GM12878 (cell line): ENCODE data around the gene LMCD1. TPM values are rescaled to one million over a fixed set of nuclear protein-coding genes. Genes with fewer than 3 reads are reported as not detected.

Experiments
- BHLHE40 ChIP-seq, 2 experiments: fragments of 450-650 bp in 1 of 2; IDR thresholded peaks; 2 replicates each; pipeline ENCODE4 v1.6.1; 2011 to 2017; ENCODE audit warnings: low read depth in 2 of 2, borderline replicate concordance in 1 of 2, improper control_type of control experiment in 1 of 2, low read length in 1 of 2, mild to moderate bottlenecking in 1 of 2
- CREM ChIP-seq: IDR thresholded peaks from 2 replicates; pipeline ENCODE4 v1.6.1; 2014; ENCODE audit warnings: antibody characterized with exemption, low read depth
- EP300 ChIP-seq, 2 experiments: fragments of 150-350 bp in 1 of 2; IDR thresholded peaks; 2 replicates each; pipeline ENCODE4 v1.6.1; 2011 to 2012; ENCODE audit warnings: low read depth in 2 of 2, low read length in 2 of 2, borderline replicate concordance in 1 of 2, improper control_type of control experiment in 1 of 2, inconsistent platforms in 1 of 2; ENCODE audit not compliant: control insufficient read depth in 1 of 2
- HCFC1 ChIP-seq: fragments of 150-350 bp; IDR thresholded peaks from 2 replicates; pipeline ENCODE4 v1.6.1; 2014; ENCODE audit warnings: low read length
- MEF2B ChIP-seq: fragments of 450-650 bp; IDR thresholded peaks from 2 replicates; pipeline ENCODE4 v1.6.1; 2018; ENCODE audit warnings: mild to moderate bottlenecking, moderate library complexity; ENCODE audit not compliant: partially characterized antibody, poor library complexity, severe bottlenecking
- NRF1 ChIP-seq: conservative IDR thresholded peaks from 2 replicates; pipeline ENCODE4 v1.6.1; 2011; ENCODE audit warnings: mild to moderate bottlenecking, low read depth, low read length, improper control_type of control experiment
- RB1 ChIP-seq: fragments of 450-650 bp; formaldehyde crosslinking; IDR thresholded peaks from 2 replicates; pipeline ENCODE4 v1.6.1; 2017; ENCODE audit warnings: mild to moderate bottlenecking, borderline replicate concordance
- RFX5 ChIP-seq: IDR thresholded peaks from 2 replicates; pipeline ENCODE4 v1.6.1; 2011; ENCODE audit warnings: low read depth, low read length, improper control_type of control experiment
- SMC3 ChIP-seq: IDR thresholded peaks from 2 replicates; pipeline ENCODE4 v1.6.1; 2011; ENCODE audit warnings: low read length, improper control_type of control experiment, borderline replicate concordance
- SRF ChIP-seq, 2 experiments: IDR thresholded peaks; 2 replicates each; pipeline ENCODE4 v1.6.1; 2011; ENCODE audit warnings: low read depth in 2 of 2, low read length in 2 of 2, mild to moderate bottlenecking in 1 of 2, moderate library complexity in 1 of 2
- YY1 ChIP-seq: IDR thresholded peaks from 2 replicates; pipeline ENCODE4 v1.6.1; 2011; ENCODE audit warnings: low read depth, mild to moderate bottlenecking, low read length
- polyA plus RNA-seq, 11 experiments: library from polyadenylated mRNA; depleted of rRNA in 4 of 11; unstranded in 6 of 11; stranded (reverse) in 5 of 11; fragments of >200 nt; fragmentation: Nextera tagmentation in 4 of 11; fragmentation: Illumina TruSeq in 1 of 11; extraction: Ambion mirVana in 4 of 11; extraction: Trizol in 1 of 11; gene quantifications; 1 replicate in 1 of 11; 2 replicates in 10 of 11; pipeline versions ENCODE4 v1.2.1 to v1.2.3, GENCODE V29; 2011 to 2016; ENCODE audit warnings: inconsistent platforms in 2 of 11, missing spikeins in 2 of 11, low read depth in 1 of 11
- total RNA-seq, 4 experiments: library from RNA; depleted of rRNA in 3 of 4; stranded (reverse); fragments of >200 nt in 3 of 4; fragmentation: Illumina TruSeq in 1 of 4; extraction: Trizol in 1 of 4; gene quantifications; 2 replicates each; pipeline versions ENCODE4 v1.2.1 to v1.2.3, GENCODE V29; 2013 to 2021
- TF ChIP-seq, protein P1 (sequence below): fragments of 450-650 bp; IDR thresholded peaks from 2 replicates; pipeline ENCODE4 v1.6.1; 2014; ENCODE audit warnings: mild to moderate bottlenecking
- TF ChIP-seq, protein P2 (sequence below): fragments of 450-650 bp; IDR thresholded peaks from 2 replicates; pipeline ENCODE4 v1.6.1; 2017; ENCODE audit warnings: antibody characterized with exemption, mild to moderate bottlenecking, moderate library complexity
- TF ChIP-seq, protein P3 (sequence below): IDR thresholded peaks from 2 replicates; pipeline ENCODE4 v1.6.1; 2012; ENCODE audit warnings: low read depth, low read length, improper control_type of control experiment
- TF ChIP-seq, protein P4 (sequence below): fragments of 450-650 bp; formaldehyde crosslinking; IDR thresholded peaks from 2 replicates; pipeline ENCODE4 v1.4.0; 2022; ENCODE audit warnings: mild to moderate bottlenecking, moderate library complexity
- TF ChIP-seq, protein P5 (sequence below): fragments of 450-650 bp; IDR thresholded peaks from 2 replicates; pipeline ENCODE4 v1.6.1; 2016; ENCODE audit warnings: mild to moderate bottlenecking
- TF ChIP-seq, protein P6 (sequence below): fragments of 450-650 bp; IDR thresholded peaks from 2 replicates; pipeline ENCODE4 v1.6.1; 2017; ENCODE audit warnings: mild to moderate bottlenecking

LMCD1 gene
- total and polyA plus RNA-seq, 10 of the 15 experiments (the other 5 are each of a cell fraction or from before 2014, with no cell fraction given) = 0.27 to 6.4 (median 1.7) TPM

DNA sequence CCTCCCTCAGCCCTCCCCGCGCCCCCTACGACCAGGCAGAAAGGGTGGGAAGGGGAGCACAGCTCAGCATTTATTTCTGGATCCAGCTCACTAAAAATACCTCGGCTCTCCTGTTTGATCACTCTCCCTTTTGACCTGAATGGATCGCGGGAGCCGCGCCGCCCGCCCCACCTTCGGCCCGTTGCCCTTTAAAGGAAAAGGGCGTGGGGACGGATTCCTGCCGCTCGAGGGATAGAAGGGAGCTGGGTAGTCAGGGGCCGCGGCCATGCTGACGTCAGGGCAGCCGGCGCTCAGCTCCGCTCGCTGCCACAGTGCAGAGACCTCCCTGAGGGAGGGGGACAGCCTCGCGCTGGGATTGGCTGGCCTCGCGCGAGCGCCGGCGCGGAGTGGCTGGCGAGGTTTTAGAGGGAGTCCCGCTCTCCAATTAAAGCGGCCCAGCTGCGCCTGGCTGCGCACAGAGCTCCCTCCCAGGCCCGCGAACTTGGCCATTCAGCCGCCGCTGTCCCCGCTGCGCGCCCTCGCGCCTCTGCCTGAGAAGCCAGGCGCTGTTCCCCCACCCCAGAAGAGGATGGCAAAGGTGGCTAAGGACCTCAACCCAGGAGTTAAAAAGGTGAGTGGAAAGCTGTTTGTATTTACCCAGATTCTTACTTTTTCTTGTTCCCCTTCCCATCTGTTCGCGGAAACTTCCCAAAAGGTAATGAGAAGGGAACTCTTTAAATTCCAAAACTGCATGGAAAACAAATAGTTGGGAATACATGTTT is at the start of gene LMCD1 (continued):
- TF ChIP-seq, protein P1, sequence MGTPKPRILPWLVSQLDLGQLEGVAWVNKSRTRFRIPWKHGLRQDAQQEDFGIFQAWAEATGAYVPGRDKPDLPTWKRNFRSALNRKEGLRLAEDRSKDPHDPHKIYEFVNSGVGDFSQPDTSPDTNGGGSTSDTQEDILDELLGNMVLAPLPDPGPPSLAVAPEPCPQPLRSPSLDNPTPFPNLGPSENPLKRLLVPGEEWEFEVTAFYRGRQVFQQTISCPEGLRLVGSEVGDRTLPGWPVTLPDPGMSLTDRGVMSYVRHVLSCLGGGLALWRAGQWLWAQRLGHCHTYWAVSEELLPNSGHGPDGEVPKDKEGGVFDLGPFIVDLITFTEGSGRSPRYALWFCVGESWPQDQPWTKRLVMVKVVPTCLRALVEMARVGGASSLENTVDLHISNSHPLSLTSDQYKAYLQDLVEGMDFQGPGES = peak; percentile 76
- TF ChIP-seq YY1 (peak; percentile 69), EP300 (IDR thresholded peaks at IDR 0.05; ENCODE audit: borderline replicate concordance in 1 of 2, control insufficient read depth in 1 of 2, low read depth in 2 of 2, low read length in 2 of 2) (no peak), BHLHE40 (IDR thresholded peaks at IDR 0.05; ENCODE audit: borderline replicate concordance in 1 of 2, low read depth in 2 of 2, low read length in 1 of 2) (peak in 1 of 2 experiments; percentile 43; a peak in 1 of 4 replicates), RFX5 (peak; percentile 82), HCFC1 (no peak), SRF (IDR thresholded peaks at IDR 0.05; ENCODE audit: low read depth in 2 of 2, low read length in 2 of 2) (peak in 1 of 2 experiments; percentile 48; a peak in 1 of 4 replicates), RB1 (no peak; the same call in 1 of the 2 replicates), CREM (peak; percentile 49; the same call in 1 of the 2 replicates), SMC3 (no peak), MEF2B (peak; percentile 31), NRF1 (no peak)
- TF ChIP-seq, protein P2, sequence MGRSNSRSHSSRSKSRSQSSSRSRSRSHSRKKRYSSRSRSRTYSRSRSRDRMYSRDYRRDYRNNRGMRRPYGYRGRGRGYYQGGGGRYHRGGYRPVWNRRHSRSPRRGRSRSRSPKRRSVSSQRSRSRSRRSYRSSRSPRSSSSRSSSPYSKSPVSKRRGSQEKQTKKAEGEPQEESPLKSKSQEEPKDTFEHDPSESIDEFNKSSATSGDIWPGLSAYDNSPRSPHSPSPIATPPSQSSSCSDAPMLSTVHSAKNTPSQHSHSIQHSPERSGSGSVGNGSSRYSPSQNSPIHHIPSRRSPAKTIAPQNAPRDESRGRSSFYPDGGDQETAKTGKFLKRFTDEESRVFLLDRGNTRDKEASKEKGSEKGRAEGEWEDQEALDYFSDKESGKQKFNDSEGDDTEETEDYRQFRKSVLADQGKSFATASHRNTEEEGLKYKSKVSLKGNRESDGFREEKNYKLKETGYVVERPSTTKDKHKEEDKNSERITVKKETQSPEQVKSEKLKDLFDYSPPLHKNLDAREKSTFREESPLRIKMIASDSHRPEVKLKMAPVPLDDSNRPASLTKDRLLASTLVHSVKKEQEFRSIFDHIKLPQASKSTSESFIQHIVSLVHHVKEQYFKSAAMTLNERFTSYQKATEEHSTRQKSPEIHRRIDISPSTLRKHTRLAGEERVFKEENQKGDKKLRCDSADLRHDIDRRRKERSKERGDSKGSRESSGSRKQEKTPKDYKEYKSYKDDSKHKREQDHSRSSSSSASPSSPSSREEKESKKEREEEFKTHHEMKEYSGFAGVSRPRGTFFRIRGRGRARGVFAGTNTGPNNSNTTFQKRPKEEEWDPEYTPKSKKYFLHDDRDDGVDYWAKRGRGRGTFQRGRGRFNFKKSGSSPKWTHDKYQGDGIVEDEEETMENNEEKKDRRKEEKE = no peak
- TF ChIP-seq, protein P3, sequence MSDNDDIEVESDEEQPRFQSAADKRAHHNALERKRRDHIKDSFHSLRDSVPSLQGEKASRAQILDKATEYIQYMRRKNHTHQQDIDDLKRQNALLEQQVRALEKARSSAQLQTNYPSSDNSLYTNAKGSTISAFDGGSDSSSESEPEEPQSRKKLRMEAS = peak; percentile 88
- TF ChIP-seq, protein P4, sequence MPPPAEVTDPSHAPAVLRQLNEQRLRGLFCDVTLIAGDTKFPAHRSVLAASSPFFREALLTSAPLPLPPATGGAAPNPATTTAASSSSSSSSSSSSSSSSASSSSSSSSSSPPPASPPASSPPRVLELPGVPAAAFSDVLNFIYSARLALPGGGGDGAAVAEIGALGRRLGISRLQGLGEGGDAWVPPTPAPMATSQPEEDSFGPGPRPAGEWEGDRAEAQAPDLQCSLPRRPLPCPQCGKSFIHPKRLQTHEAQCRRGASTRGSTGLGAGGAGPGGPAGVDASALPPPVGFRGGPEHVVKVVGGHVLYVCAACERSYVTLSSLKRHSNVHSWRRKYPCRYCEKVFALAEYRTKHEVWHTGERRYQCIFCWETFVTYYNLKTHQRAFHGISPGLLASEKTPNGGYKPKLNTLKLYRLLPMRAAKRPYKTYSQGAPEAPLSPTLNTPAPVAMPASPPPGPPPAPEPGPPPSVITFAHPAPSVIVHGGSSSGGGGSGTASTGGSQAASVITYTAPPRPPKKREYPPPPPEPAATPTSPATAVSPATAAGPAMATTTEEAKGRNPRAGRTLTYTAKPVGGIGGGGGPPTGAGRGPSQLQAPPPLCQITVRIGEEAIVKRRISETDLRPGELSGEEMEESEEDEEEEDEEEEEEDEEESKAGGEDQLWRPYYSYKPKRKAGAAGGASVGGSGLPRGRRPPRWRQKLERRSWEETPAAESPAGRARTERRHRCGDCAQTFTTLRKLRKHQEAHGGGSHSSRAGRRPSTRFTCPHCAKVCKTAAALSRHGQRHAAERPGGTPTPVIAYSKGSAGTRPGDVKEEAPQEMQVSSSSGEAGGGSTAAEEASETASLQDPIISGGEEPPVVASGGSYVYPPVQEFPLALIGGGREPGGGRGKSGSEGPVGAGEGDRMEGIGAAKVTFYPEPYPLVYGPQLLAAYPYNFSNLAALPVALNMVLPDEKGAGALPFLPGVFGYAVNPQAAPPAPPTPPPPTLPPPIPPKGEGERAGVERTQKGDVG (CRISPR knock-in tag) = no peak
- TF ChIP-seq, protein P5, sequence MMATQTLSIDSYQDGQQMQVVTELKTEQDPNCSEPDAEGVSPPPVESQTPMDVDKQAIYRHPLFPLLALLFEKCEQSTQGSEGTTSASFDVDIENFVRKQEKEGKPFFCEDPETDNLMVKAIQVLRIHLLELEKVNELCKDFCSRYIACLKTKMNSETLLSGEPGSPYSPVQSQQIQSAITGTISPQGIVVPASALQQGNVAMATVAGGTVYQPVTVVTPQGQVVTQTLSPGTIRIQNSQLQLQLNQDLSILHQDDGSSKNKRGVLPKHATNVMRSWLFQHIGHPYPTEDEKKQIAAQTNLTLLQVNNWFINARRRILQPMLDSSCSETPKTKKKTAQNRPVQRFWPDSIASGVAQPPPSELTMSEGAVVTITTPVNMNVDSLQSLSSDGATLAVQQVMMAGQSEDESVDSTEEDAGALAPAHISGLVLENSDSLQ = peak; percentile 29; the same call in 1 of the 2 replicates
- TF ChIP-seq, protein P6, sequence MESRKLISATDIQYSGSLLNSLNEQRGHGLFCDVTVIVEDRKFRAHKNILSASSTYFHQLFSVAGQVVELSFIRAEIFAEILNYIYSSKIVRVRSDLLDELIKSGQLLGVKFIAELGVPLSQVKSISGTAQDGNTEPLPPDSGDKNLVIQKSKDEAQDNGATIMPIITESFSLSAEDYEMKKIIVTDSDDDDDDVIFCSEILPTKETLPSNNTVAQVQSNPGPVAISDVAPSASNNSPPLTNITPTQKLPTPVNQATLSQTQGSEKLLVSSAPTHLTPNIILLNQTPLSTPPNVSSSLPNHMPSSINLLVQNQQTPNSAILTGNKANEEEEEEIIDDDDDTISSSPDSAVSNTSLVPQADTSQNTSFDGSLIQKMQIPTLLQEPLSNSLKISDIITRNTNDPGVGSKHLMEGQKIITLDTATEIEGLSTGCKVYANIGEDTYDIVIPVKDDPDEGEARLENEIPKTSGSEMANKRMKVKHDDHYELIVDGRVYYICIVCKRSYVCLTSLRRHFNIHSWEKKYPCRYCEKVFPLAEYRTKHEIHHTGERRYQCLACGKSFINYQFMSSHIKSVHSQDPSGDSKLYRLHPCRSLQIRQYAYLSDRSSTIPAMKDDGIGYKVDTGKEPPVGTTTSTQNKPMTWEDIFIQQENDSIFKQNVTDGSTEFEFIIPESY = 0 out of 2 replicates have a peak, but pooled peaks have one; percentile 32
